Body of pancreas (tissue), 4 donors: Measurements from ENCODE around the gene NACA.
A peak's percentile ranks its signal among the peaks of the same experiment; 100 is the strongest.

ENCODE experiments used
- POLR2A ChIP-seq, 3 donors: fragments of 450-650 bp; IDR thresholded peaks; one replicate each; pipeline ENCODE4 v1.6.1; 2016; ENCODE audit warnings: antibody characterized with exemption in 3 of 3, mild to moderate bottlenecking in 2 of 3
- TF ChIP-seq, protein P1 (sequence below), 7 experiments: fragments of 450-650 bp in 4 of 7; fragments of 200-600 bp in 3 of 7; sonication (generic) in 3 of 7; IDR thresholded peaks; one replicate each; pipeline ENCODE4 v1.5.1; 2016 to 2019; ENCODE audit warnings: antibody characterized with exemption in 7 of 7

DNA sequence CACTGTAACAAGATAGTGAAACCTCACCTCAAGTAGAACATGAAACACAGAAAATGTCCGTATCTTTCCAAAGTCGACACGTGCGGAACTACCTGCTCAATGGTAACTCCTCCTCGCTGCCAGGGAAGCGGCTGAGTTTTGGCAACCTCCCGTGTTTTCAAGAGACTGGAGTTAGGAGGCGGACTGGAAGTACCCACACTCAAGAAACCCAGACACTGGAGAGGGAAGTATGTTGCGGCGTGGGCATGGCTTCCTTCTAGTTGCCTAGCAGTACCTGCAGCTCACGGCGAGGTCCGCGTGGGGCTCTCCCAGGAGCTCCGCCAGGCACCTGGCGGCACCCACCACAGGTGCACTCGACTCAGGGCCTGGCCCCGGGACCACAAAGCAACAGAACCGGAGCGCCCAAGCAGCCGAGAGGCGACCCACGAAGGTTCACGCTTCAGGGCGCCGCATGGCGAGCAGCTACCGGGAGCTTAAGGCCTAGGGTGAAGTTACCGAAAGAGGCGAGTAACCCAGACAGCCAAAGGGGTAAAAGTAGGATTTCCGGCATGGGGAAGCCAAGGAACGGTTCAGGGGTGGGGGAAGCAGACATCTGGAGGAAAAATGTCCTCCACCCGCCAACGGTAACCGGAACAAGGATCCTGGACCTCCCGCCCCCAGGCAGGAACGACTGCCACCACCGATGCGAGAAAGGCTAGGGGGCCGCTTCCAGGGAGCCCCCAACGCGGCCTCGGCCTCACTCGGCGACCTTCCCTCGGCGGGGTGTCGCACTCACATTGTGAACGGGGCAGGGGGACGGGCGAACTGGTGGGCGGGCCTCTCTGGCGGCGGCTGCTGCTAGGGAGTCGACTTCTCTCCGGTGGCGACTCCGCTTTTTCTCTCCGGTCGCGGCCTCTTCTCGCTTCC, 37.6 kb downstream of the NACA start:
- TF ChIP-seq, protein P1, sequence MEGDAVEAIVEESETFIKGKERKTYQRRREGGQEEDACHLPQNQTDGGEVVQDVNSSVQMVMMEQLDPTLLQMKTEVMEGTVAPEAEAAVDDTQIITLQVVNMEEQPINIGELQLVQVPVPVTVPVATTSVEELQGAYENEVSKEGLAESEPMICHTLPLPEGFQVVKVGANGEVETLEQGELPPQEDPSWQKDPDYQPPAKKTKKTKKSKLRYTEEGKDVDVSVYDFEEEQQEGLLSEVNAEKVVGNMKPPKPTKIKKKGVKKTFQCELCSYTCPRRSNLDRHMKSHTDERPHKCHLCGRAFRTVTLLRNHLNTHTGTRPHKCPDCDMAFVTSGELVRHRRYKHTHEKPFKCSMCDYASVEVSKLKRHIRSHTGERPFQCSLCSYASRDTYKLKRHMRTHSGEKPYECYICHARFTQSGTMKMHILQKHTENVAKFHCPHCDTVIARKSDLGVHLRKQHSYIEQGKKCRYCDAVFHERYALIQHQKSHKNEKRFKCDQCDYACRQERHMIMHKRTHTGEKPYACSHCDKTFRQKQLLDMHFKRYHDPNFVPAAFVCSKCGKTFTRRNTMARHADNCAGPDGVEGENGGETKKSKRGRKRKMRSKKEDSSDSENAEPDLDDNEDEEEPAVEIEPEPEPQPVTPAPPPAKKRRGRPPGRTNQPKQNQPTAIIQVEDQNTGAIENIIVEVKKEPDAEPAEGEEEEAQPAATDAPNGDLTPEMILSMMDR (IDR thresholded peaks at IDR 0.05): peak in 3 of 7 experiments; percentile 14 to 19 (median 16)
- TF ChIP-seq POLR2A (IDR thresholded peaks at IDR 0.05): no peak
